ENCODE data around the gene PPP1R17.

Gene PPP1R17

DNA sequence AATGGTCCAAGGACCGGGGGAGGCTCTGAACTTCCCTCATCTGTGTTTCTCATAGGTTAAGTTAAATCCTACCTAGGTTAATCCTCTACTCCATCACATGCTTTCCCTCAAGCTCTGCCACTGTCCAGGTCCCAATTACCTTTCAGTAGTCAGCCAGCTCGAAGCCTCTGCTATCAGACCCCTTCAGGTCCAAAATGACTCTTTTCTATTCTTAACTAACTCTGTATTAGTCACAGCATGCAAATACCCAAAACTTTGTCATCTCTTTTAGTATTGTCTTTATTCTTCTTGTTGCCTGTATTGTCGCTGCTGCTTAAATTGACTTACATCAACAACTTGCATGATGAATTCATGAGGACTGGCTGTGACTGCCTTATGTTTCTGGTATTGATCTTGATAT, 15.3 kb downstream of the PPP1R17 start:
- no peak for DNase-seq

DNA sequence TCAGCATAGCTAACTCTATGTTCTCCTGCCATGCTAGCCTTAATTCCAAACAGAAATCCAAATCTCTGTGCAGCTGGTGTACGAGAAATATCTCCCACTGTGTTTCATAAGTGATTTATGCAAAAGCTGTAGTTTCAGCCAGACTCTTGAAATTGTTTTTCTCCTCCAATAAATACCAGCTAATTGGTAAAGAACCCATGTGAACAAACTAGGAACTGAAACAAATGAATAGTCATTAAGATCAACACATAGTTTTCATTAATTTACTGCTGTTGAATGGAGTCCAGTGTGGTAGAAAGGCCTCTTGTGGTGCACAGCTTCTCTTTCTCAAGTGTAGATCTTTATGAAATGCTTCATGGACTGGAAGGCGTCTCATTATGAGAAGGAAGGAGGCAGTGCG, 18.4 kb downstream of the PPP1R17 start:
- DNase-seq, result no peak

DNA sequence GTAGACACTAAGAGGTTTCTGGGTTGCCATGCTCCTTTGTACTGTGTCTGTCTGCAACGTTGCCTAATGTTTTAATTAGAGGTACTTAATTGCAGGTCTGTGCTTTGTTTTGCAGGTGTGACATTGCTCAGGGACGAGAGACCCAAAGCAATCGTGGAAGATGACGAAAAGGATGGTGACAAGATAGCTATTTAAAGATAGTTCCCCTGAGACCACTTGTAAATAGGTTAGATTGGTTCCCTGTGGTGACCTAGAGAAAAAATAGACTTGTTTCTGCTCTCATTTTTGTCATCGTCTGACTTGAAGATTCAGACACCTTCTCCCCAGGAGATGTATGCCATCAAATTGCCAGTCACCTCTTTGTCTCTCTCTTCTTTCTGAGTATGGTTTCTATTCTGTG, 20.1 kb downstream of the PPP1R17 start:
- no peak for DNase-seq

DNA sequence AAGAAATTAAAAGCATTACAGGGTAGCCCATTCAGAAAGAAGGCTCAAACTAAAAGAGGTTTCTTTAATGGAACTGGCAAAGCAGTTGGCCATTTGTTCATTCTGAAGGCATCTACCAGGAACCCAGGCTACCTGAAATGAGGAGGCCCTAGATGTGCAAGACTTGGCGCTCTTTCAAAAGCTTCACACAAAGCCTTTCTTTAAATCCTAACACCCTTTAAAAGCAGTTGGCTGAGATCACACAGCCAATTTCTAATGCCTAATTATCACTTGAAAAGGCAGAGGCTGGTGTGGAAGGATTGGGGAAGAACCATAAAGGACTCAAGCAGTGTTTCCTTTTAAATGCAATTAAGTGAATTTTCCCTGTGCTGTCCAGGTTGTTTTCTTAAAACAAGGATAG, 23.2 kb downstream of the PPP1R17 start:
- no peak for DNase-seq

DNA sequence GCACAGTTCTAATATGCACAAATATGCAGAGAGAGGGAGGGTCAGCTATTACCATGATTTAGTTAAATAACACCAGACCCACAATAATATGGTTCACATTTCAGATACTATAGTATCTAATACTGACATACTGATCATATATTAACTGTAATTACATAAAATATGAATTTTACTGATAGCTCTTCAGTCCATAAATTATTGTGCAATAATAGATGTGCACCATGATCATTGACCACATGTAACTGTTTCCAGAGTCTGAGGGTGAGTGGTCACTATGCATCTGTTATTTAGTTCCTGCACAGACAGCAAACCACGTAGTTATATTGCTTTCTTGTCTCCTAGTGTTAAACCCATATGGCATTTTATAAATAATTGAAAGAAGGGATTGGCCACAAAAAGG, 29.3 kb downstream of the PPP1R17 start:
- no peak for DNase-seq

DNA sequence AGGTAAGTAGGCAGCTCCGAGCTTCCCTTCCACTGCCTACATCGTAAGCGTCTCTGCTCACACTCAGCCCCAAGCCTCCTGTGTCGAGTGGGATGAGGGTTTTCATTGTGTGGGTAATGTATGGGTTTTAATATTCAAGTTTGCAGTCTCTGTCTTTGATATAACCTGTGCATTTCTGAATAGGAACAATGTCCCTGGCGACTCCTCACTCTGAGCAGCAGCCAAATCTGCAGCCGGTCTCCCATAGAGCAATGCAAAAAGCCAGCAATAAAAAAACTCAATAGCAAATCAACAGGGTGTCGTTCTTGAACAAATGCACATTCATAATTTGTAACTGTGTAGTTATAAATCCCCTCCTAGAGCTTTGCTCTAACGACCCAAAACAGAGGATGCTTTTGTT, 33.4 kb downstream of the PPP1R17 start:
- DNase-seq, result no peak

DNA sequence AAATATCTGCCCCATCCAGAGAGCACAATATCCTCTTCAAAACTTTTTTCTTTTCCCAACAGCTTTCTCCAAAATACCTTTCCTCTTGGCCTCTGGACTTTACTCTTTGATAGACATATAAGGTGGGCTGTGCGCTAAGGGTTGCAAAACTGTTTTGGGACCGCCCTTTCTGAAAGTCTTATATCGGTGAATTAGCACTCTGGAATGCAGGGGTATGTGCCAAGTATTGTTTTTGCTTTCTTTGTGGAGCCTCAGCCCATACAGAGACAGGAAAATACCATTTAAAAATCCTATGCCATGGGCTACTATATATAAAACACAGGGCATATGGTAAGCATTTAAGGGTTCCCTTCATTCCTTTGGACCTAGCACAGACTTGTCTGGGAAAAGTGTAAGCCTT, 37.7 kb downstream of the PPP1R17 start:
- DNase-seq, result no peak

DNA sequence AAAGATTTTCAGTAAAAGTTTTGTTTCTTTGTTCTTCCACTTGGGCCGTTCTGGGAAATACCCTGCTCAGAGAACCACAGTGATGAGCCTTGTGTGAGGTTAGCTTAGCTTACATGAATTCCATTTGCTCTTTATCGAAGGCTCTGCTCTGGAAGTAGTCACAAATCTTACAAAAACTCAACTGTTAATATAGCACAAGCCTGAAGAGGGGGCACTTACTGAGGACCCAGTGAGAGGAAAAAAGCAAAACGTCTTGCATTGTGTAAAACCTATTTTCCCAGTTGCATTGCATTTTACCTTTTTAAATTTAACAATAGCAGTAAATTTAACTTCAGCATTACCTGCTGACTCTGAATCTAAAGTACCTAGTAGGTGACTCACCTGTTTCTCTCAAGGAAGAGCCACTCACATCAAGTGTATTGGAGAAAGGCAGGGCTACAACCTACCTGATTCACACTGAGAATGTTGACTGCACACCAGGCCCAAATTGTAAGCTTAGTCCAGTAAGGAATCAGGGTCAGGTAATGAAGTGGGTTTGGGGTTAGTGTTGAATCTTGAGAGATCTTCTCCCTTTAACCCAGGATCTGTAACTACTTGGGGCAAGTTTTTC, 42.3 kb downstream of the PPP1R17 start:
- DNase-seq, result peak in 2 of 4 experiments; percentile 3 to 5

DNA sequence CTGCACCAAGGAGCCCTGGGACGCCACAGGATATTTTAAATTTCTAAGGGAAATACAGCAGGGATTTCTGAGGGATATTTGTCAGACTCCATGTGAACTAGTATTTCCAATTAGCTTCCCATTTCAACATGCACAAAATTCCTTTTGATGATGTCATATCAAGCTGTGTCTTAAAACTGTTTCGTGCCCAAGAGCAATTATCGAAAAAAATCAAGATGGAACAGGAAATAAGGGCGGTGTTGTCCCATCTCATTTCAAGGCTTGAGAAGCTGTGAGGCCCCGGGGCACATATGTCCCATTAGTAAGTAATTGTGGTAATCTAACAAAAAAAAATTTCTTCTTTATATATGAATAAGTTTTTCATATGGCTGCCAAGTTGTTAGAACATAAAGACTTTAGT, 47.4 kb downstream of the PPP1R17 start:
- DNase-seq, result no peak

DNA sequence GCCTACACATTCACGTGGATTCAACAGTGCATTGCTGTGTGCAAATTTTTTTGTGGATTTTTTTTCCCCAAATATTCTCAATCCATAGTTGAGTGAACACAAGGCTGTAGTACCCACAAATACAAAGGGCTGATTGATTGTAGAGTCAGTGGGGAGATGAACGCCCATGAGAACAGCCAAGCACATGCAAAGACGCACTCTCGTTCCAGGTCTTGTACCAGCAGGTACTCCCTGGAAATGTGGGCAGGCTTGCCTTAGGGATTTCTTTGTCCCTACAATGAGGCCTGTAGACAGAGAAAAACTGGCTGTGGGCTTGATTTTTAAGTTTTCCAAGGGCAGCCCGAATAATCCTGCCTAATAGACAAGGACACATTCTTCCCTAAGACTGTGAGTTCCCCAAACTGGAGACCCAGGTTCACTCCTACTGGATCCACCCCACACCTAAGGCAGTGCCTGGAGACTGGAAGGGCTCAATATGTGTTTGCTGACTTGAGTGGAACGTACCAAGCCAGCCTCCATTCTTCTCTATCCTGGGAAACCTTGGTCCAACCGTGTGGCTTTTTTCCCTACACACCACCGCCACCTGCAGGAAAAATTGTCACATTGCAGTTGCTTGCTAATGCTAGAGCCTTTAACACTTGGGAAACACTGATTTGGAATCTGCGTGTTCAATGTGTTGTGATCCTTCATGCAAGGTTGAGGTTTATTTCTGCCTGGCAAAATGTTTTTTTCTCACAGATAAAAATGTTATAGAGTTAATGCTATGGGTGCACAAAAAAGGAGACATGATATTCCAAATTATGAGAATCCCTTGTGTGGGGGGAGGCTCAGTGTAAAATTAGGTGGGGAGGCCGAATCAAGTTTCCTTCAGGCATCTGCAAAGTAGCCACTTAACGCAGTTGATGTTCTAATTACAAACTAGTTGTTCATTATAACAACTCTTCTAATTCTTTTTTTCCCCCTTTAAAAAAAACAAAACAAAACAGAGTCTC, 49.3 kb downstream of the PPP1R17 start:
- DNase-seq, result peak; percentile 71 to 85 (median 78)

DNA sequence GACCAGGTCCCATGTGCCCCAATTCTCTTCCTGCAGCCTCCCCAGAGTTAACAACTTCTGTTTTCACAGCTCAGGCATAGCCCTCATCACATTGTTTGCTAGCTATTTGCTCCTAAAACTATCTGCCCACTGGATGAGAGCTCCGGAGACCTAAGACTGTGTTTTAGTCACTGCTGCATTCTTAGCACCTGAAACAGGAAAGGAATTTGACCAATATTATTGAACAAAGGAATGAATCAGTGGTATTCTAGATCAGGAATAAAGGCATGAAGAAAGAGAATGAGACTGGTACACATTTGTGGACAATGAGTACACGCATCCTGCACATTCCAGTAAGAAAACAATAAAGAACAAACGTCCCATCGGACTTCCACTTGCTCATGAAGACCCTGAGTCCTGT, 54.8 kb downstream of the PPP1R17 start:
- DNase-seq, result no peak

DNA sequence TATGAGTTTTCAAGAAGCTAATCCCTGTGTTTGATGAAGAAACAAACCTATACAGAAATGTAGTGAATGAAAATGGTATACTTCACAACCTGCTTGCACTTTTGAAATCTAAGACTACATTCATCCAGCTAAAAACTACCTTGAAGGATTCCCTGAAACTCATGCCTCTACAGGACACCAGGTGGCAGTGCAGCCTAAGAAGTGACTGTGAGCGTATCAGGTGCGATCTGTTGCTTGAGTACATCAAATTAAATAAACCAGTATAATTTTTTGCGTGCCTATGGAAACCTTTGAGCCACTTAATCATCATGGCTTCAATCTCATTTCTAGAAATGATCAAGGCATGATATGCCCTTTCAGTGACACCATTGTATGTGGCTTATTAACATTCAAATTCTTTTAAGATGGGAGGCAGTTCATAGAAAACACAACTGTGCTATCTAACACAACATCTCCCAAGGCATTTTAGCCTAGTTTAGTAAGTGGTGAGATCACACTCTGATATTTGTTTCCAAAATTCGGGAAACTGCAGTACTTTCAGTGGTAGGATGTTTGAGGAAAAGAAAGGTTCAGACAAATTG, 57.4 kb downstream of the PPP1R17 start:
- DNase-seq, result peak; percentile 67 to 79 (median 75)

DNA sequence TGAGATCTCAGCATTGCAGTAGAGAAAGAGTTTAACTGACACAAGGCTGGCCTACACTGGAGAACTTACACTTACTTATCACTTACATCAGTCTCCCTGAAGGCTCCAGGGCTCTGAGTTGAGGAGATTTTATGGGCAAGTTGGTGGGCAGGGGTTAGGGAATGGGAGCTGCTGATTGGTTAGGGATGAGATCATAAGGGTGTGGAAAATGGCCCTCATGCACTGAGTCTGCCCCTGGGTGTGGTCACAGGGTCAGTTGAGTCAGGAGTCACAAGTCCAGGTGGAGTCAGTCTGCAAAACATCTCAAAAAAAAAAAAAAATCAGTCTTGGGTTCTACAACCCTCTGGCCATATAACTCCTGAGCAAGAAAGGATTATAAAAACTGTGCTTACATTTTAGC, 60.5 kb downstream of the PPP1R17 start:
- DNase-seq, result peak in 3 of 4 experiments; percentile 9 to 32 (median 16)

DNA sequence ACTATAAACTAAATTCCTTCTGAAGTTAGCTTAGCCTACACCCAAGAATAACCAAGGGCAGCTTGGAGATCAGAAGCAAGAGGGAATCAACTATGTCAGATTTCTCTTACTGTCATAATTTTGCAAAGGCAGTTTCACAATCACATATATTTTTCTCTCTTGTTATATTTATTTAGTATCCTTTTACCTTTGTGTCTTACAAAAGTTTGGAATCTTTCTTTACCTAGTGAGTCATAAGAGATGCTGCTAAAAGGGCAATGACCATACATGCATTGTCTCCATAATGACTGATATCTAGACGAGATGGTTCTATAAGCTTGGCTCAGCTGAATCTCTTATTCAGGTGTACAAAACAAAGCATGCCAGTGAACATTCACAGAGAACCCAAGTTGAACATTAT, 61.1 kb downstream of the PPP1R17 start:
- no peak for DNase-seq

DNA sequence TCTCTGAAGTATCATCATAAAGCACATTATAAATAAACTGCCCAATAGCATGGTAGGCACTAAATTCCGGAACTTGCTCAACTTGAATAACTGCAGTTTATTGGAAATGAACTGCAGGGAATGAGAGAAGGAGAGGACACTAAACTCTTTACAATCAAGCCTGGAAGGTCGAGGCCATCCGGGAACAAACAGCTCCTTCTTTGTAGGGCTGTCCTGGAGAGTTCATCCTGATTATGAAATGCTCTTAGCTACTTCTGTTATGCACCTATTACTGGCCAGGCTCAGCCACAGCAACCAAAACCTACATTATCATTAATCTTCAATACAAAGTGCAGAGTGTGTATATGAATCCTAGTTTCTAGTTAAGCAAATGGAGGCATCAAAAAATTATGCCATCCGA, 64.7 kb downstream of the PPP1R17 start:
- no peak for DNase-seq

Data from suppressor macrophage (primary cell).